Renal cortical epithelial cell (primary cell): ENCODE measurements around the gene TLE7. TPM values are rescaled to one million over a fixed set of nuclear protein-coding genes. Genes with fewer than 3 reads are reported as not detected.

Experiments
- DNase-seq: peaks from one replicate; pipeline ENCODE4 v3.0.0-alpha.2; 2011; ENCODE audit warnings: low read depth
- total RNA-seq: library from RNA; depleted of rRNA; stranded (reverse); fragments of >200 nt; gene quantifications from 2 replicates; pipeline ENCODE4 v1.2.3, GENCODE V29; 2014

Gene TLE7
- not detected in 2 replicates for total RNA-seq

DNA sequence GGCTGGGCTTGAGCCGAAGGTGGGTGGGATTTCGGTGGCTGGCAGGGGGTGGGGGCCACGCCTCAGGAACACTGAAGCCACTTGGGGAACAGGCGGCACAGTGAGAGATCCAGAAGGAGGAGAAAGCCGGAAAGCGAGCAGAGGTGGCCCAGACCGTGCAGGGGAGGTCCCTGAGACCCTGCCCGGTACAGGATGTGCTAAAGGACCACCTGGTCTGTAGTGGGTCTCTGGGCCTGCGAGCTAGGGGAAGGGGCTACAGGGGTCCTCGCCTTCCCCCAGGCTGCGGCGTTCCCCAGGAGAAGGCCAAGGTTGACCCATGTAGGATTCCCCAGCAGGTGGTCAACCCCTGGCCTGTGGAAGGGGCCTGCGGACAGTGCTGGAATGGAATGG, at the start of gene TLE7:
TSS of gene TLE7 (minus strand) at position 4 of the 390 bp plus-strand sequence. CDS start 8,730 bp downstream, outside the sequence.
- no peak for DNase-seq

- DNase-seq, result no peak
Observed at GRCh38 chr16:71491054-71491453, 49.2 kb upstream of the TLE7 start.

DNA sequence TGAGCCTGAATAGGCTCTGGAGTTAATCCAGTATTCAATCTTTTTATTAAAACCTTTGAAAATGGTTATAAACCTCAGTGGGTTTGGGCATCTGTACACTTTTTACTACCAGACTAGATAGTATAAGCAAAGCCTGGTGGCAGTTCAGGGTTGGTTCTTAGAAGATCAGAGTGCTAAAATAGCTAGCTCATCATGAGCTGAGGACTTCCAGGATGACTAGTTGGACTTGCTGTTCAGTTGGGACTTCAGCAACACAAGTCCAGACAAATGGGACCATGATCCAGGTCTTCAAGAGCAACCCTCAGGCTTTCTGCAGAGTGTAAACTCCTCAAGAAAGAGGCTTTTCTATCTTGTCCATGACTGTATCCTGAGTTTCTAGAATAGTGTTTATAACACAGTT, 48.5 kb upstream of the TLE7 start:
- DNase-seq, result no peak

DNA sequence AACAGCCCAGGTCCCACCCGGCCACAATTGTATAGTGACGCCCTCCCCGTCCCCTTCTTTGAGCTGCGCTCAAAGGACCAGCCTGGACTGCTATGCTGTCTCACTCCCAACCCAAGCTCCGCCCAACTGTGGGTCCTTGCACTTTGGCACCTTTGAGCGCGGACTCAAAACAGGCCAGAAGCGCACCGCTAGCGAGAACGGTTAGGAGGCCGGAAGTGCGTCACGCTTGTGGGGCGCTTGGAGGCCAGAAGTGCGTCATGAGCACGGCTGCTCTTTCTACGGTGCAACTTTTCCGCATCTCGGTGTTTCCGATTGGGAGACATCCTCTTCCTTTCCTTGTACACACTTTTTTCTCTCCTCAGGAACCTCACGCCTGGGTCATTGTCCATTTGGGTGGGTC, 47.3 kb upstream of the TLE7 start, which contains the start of gene ZNF19:
TSS of gene ZNF19 (minus strand) at position 203 of the 400 bp plus-strand sequence. CDS start 7,210 bp downstream, outside the sequence.
- DNase-seq, result no peak

- DNase-seq, result peak; percentile 86
Observed at GRCh38 chr16:71484006-71484893, 42.4 kb upstream of the TLE7 start.

DNA sequence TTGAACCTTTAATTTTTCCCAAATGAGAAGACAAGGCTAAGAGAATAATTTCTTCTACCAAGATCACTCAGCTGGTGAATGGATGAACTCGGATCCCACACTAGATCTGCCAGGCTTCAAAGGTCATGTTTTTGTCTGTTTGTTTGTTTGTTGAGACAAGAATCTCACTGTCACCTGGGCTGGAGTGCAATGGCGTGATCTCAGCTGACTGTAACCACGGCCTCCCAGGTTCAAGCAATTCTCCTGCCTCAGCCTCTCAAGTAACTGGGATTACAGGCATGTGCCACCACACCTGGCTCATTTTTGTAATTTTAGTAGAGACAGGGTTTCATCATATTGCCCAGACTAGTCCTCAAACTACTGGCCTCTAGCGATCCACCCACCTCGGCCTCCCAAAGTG, 40.7 kb upstream of the TLE7 start:
- no peak for DNase-seq

- no peak for DNase-seq
Observed at GRCh38 chr16:71480956-71481355, 39.1 kb upstream of the TLE7 start.

GRCh38 chr16:71479420-71479819, 37.6 kb upstream of the TLE7 start:
- DNase-seq, result peak; percentile 25

GRCh38 chr16:71476457-71477124, 34.7 kb upstream of the TLE7 start:
- DNase-seq, result no peak

GRCh38 chr16:71474864-71475263, 33.0 kb upstream of the TLE7 start:
- peak; percentile 92 for DNase-seq

GRCh38 chr16:71473891-71474290, 32.0 kb upstream of the TLE7 start:
- peak; percentile 13 for DNase-seq

- DNase-seq, result no peak
Observed at GRCh38 chr16:71472931-71473330, 31.1 kb upstream of the TLE7 start.

- DNase-seq, result no peak
Observed at GRCh38 chr16:71472051-71472450, 30.2 kb upstream of the TLE7 start.

- DNase-seq, result peak; percentile 3
Observed at GRCh38 chr16:71467810-71468209, 26.0 kb upstream of the TLE7 start.

DNA sequence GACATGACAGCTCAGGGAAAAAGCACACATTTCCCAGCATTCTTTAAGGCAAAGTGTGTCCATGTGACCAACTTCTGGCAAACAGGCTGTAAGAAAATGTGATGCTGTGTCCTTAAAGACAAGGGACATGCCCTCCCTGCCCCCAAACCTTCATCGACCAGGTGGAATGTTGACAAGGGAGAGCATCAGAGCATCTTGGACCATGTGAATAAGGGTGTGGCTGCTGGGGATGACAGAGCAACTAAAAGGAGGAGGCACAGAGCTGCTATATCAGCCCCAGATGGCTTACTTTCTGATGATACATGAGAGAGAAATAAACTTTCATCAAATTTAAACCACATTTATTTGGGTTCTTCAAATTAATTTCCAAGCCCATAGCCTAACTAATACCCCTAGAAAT, 22.4 kb upstream of the TLE7 start:
- DNase-seq, result no peak

- peak; percentile 26 for DNase-seq
Observed at GRCh38 chr16:71461686-71462648, 20.1 kb upstream of the TLE7 start, which contains the start of gene ZNF23. Gene ZNF23, minus strand, starts transcription at chr16:71462247. Its CDS starts 5,451 bp downstream, at chr16:71456796.

DNA sequence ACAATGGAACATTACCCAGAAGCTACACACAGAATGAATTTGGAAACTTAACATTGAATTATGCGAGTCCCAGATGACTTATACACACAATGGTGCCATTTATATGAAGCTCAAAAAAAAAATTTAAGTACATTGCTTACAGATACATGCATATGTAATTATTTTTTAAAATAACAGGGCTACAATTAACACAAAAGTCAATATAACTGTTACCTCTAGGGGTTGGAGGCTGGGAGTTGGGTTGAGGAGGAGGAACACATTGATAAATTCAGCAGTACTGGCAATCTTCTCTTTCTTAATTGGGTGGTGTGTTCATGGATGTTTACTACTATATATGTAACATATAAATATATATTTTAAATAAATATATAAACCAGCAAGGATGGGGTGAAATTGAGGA, 19.1 kb upstream of the TLE7 start:
- no peak for DNase-seq

- DNase-seq, result peak; percentile 30
Observed at GRCh38 chr16:71460236-71460635, 18.4 kb upstream of the TLE7 start.

- no peak for DNase-seq
Observed at GRCh38 chr16:71459510-71459909, 17.7 kb upstream of the TLE7 start.

DNA sequence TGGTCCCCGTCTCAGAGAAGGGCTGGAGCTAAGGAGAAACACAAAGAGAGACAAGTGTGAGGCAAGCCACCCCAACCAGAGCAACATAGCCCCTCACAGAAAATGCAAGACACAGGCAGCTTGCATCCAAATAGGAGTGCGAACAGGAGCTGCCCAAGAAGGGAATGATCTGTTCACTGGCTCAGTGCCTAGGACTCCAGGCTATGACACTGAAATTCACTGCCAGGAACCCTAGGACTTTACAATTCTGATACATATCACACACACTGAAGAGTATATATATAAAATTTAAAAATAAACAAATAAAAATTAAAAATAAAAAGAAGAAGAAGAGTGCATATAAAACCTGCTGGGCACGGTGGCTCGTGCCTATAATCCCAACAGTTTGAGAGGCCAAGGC, 14.9 kb upstream of the TLE7 start:
- no peak for DNase-seq

- DNase-seq, result no peak
Observed at GRCh38 chr16:71453036-71453435, 11.2 kb upstream of the TLE7 start.

GRCh38 chr16:71449020-71449419, 7.2 kb upstream of the TLE7 start:
- DNase-seq, result no peak
